Naive thymus-derived CD4-positive, alpha-beta T cell (primary cell): ENCODE results near the gene SSBP3. TPM values are rescaled to one million over a fixed set of nuclear protein-coding genes. Genes with fewer than 3 reads are reported as not detected.
"Not testable (repeated sequence)": the region's sequence is repeated elsewhere in the genome, so short reads cannot be mapped to it uniquely, and the experiment has no call there.

Experiments
- ATAC-seq: fragments of 150-1000 bp; cut with Tn5 transposase; 2 replicates; pipeline ENCODE4 v1.10.0; 2021; ENCODE audit warnings: mild to moderate bottlenecking, moderate library complexity
- CTCF ChIA-PET: fragments of 350-600 bp; sonication (Branson Sonifier 250); formaldehyde crosslinking; loops from one replicate; lab custom pipeline; 2021; ENCODE audit warnings: antibody characterized with exemption; lab: Charles Lee
- POLR2A ChIA-PET: fragments of 350-600 bp; sonication (Branson Sonifier 250); formaldehyde crosslinking; loops from one replicate; lab custom pipeline; 2021; ENCODE audit warnings: antibody characterized with exemption, inconsistent platforms; lab: Charles Lee
- DNase-seq, 9 donors: peaks; one replicate each; pipeline versions ENCODE4 v3.0.0 to v3.0.0-alpha.2; 2020 to 2022; ENCODE audit warnings: mixed read lengths in 1 of 9
- H3K27ac ChIP-seq: one replicate; pipeline ENCODE4 v1.7.0; 2013; ENCODE audit warnings: mild to moderate bottlenecking, low read depth, low read length, moderate library complexity
- H3K27me3 ChIP-seq, 2 donors: one replicate each; pipeline ENCODE4 v1.7.0; 2013; ENCODE audit warnings: low read length in 2 of 2, mild to moderate bottlenecking in 2 of 2, moderate library complexity in 2 of 2; ENCODE audit not compliant: control insufficient read depth in 2 of 2, insufficient read depth in 2 of 2
- H3K36me3 ChIP-seq, 3 experiments: 1 replicate in 2 of 3; 2 replicates in 1 of 3; pipeline ENCODE4 v1.7.0; 2013; ENCODE audit warnings: low read length in 3 of 3, mild to moderate bottlenecking in 3 of 3, moderate library complexity in 1 of 3; ENCODE audit not compliant: insufficient read depth in 3 of 3, control insufficient read depth in 2 of 3
- H3K4me1 ChIP-seq, 2 donors: one replicate each; pipeline ENCODE4 v1.7.0; 2013; ENCODE audit warnings: low read length in 2 of 2, mild to moderate bottlenecking in 2 of 2, moderate library complexity in 1 of 2; ENCODE audit not compliant: control insufficient read depth in 2 of 2, insufficient read depth in 2 of 2
- H3K4me3 ChIP-seq: 2 replicates; pipeline ENCODE4 v1.7.0; 2013; ENCODE audit warnings: mild to moderate bottlenecking, low read length
- H3K9me3 ChIP-seq, 3 experiments: 1 replicate in 2 of 3; 2 replicates in 1 of 3; pipeline ENCODE4 v1.7.0; 2013; ENCODE audit warnings: low read length in 3 of 3; ENCODE audit not compliant: control insufficient read depth in 2 of 3
- H3K27ac Mint-ChIP-seq, 9 donors: one replicate each; pipeline ENCODE4 v1.8.0; 2020 to 2022; ENCODE audit warnings: mixed read lengths in 9 of 9, mild to moderate bottlenecking in 8 of 9, moderate library complexity in 5 of 9, inconsistent platforms in 2 of 9
- H3K27me3 Mint-ChIP-seq, 5 donors: one replicate each; pipeline ENCODE4 v1.8.0; 2021 to 2022; ENCODE audit warnings: mixed read lengths in 5 of 5, mild to moderate bottlenecking in 1 of 5
- H3K36me3 Mint-ChIP-seq, 5 donors: one replicate each; pipeline ENCODE4 v1.8.0; 2020 to 2022; ENCODE audit warnings: mixed read lengths in 5 of 5, mild to moderate bottlenecking in 3 of 5, inconsistent platforms in 1 of 5
- H3K4me1 Mint-ChIP-seq, 7 donors: one replicate each; pipeline ENCODE4 v1.8.0; 2020 to 2022; ENCODE audit warnings: mixed read lengths in 7 of 7, mild to moderate bottlenecking in 3 of 7, inconsistent platforms in 1 of 7
- H3K4me3 Mint-ChIP-seq, 10 donors: one replicate each; pipeline ENCODE4 v1.8.0; 2020 to 2022; ENCODE audit warnings: mild to moderate bottlenecking in 10 of 10, mixed read lengths in 10 of 10, moderate library complexity in 6 of 10, inconsistent platforms in 2 of 10
- H3K9me3 Mint-ChIP-seq, 11 donors: one replicate each; pipeline ENCODE4 v1.8.0; 2020 to 2022; ENCODE audit warnings: mixed read lengths in 11 of 11, mild to moderate bottlenecking in 4 of 11, inconsistent platforms in 1 of 11, moderate library complexity in 1 of 11
- intact Hi-C, 2 donors: fragments of 100-400 bp; cut with micrococcal nuclease; formaldehyde crosslinking; loops; one replicate each; pipeline ENCODE4 v1.15.1; 2023
- polyA plus RNA-seq, 2 donors: library from polyadenylated mRNA; unstranded; fragments of 300-500 nt; fragmentation: Illumina TruSeq; gene quantifications; one replicate each; pipeline ENCODE4 v1.2.3, GENCODE V29; 2021
- total RNA-seq, 6 experiments: library from RNA in 5 of 6; stranded (reverse) in 5 of 6; gene quantifications; 1 replicate in 5 of 6; 2 replicates in 1 of 6; pipeline ENCODE4 v1.2.3 and lab custom pipeline; 2021 to 2026

The SSBP3 gene
- total and polyA plus RNA-seq, 7 experiments from 2014 or later: 19.4 to 124 (median 80.5) TPM

GRCh38 chr1:54347261-54347954 lies 58.8 kb downstream of the SSBP3 start:
- no peaks in the 10 kb centered on the region for H3K27me3 ChIP-seq
- H3K4me1 ChIP-seq: no peaks in the 10 kb centered on the region
- peaks cover 40 to 85% (median 76%) of the 10 kb centered on the region in 7 donors for H3K4me1 Mint-ChIP-seq
- no peak overlapping the region for H3K4me3 Mint-ChIP-seq
- CTCF ChIA-PET: no interaction called here
- ATAC-seq: no peak
- no peak overlapping the region for H3K27ac ChIP-seq
- no peak for DNase-seq
- H3K27me3 Mint-ChIP-seq: no peaks in the 10 kb centered on the region
- POLR2A ChIA-PET: no interaction called here
- peaks cover 0 to 1% (median 0%) of the 10 kb centered on the region in 11 donors for H3K9me3 Mint-ChIP-seq
- H3K36me3 ChIP-seq: peaks cover 0 to 4% (median 0%) of the 10 kb centered on the region in 3 experiments
- no peaks in the 10 kb centered on the region for H3K9me3 ChIP-seq
- no peak overlapping the region for H3K4me3 ChIP-seq
- intact Hi-C loops: no loop called here
- H3K27ac Mint-ChIP-seq: peak overlapping the region in 5 of 9 donors; percentile 37 to 66 (median 46)
- peaks cover 0 to 19% (median 1%) of the 10 kb centered on the region in 5 donors for H3K36me3 Mint-ChIP-seq

- DNase-seq, ATAC-seq, CTCF ChIA-PET, H3K9me3 Mint-ChIP-seq, H3K36me3 ChIP-seq, H3K27ac ChIP-seq, POLR2A ChIA-PET, H3K27me3 ChIP-seq, H3K9me3 ChIP-seq, intact Hi-C loops, H3K27me3 Mint-ChIP-seq, H3K4me3 ChIP-seq, H3K4me3 Mint-ChIP-seq, H3K4me1 ChIP-seq: not testable (repeated sequence)
- Mint-ChIP-seq H3K36me3 (peaks cover 0 to 26% (median 4%) of the 10 kb centered on the region in 5 donors), H3K27ac (peak overlapping the region in 2 of 9 donors; percentile 33 to 43), H3K4me1 (peaks cover 29 to 85% (median 72%) of the 10 kb centered on the region in 7 donors)
Observed at GRCh38 chr1:54345548-54345947, 60.6 kb downstream of the SSBP3 start.

GRCh38 chr1:54345116-54345515 lies 61.1 kb downstream of the SSBP3 start:
- ChIA-PET POLR2A (no interaction called here), CTCF (no interaction called here)
- Histone ChIP-seq H3K36me3 (peaks cover 0 to 5% (median 4%) of the 10 kb centered on the region in 3 experiments), H3K4me3 (no peak overlapping the region), H3K9me3 (no peaks in the 10 kb centered on the region), H3K4me1 (no peaks in the 10 kb centered on the region), H3K27me3 (no peaks in the 10 kb centered on the region), H3K27ac (no peak overlapping the region)
- Mint-ChIP-seq H3K4me3 (no peak overlapping the region), H3K27me3 (no peaks in the 10 kb centered on the region), H3K27ac (peak overlapping the region in 4 of 9 donors; percentile 13 to 62 (median 38)), H3K36me3 (peaks cover 0 to 26% (median 4%) of the 10 kb centered on the region in 5 donors), H3K9me3 (peaks cover 0 to 1% (median 0%) of the 10 kb centered on the region in 11 donors), H3K4me1 (peaks cover 24 to 85% (median 69%) of the 10 kb centered on the region in 7 donors)
- DNase-seq (no peak), ATAC-seq (no peak)
- intact Hi-C loops: no loop called here

- Histone ChIP-seq H3K4me1 (peaks cover 0 to 7% of the 10 kb centered on the region in 2 donors), H3K27ac (no peak overlapping the region), H3K9me3 (no peaks in the 10 kb centered on the region), H3K4me3 (no peak overlapping the region), H3K36me3 (peaks cover 0 to 5% (median 4%) of the 10 kb centered on the region in 3 experiments), H3K27me3 (no peaks in the 10 kb centered on the region)
- no peak for DNase-seq
- CTCF ChIA-PET: no interaction called here
- H3K36me3 Mint-ChIP-seq: peaks cover 3 to 22% (median 4%) of the 10 kb centered on the region in 5 donors
- no peak for ATAC-seq
- POLR2A ChIA-PET: interaction anchor here (1.1 kb wide), 1 partner anchor 55 kb away, joined by 3 read pairs; no protein-coding TSS in a partner anchor
- H3K27me3 Mint-ChIP-seq: no peaks in the 10 kb centered on the region
- peaks cover 20 to 86% (median 69%) of the 10 kb centered on the region in 7 donors for H3K4me1 Mint-ChIP-seq
- peak overlapping the region in 5 of 9 donors; percentile 32 to 76 (median 58) for H3K27ac Mint-ChIP-seq
- H3K9me3 Mint-ChIP-seq: peaks cover 0 to 1% (median 0%) of the 10 kb centered on the region in 11 donors
- intact Hi-C loops: no loop called here
- no peak overlapping the region for H3K4me3 Mint-ChIP-seq
Observed at GRCh38 chr1:54342742-54343687, 63.2 kb downstream of the SSBP3 start.

- POLR2A ChIA-PET: no interaction called here
- no peak overlapping the region for H3K4me3 Mint-ChIP-seq
Observed at GRCh38 chr1:54342288-54342687, 63.9 kb downstream of the SSBP3 start.

GRCh38 chr1:54341763-54342162 lies 64.4 kb downstream of the SSBP3 start:
- ATAC-seq: no peak
- POLR2A ChIA-PET: no interaction called here
- no peaks in the 10 kb centered on the region for H3K27me3 Mint-ChIP-seq

More at GRCh38 chr1:54342288-54342687, 63.9 kb downstream of the SSBP3 start:
- H3K36me3 ChIP-seq: peaks cover 0 to 5% (median 4%) of the 10 kb centered on the region in 3 experiments
- H3K4me1 ChIP-seq: peaks cover 0 to 8% of the 10 kb centered on the region in 2 donors
- no peak for DNase-seq
- H3K9me3 ChIP-seq: no peaks in the 10 kb centered on the region
- H3K27ac Mint-ChIP-seq: peak overlapping the region in 1 of 9 donors; percentile 27
- H3K36me3 Mint-ChIP-seq: peaks cover 3 to 22% (median 4%) of the 10 kb centered on the region in 5 donors
- CTCF ChIA-PET: no interaction called here
- no peaks in the 10 kb centered on the region for H3K27me3 ChIP-seq
- no peak overlapping the region for H3K4me3 ChIP-seq
- peaks cover 0 to 1% (median 0%) of the 10 kb centered on the region in 11 donors for H3K9me3 Mint-ChIP-seq
- no peaks in the 10 kb centered on the region for H3K27me3 Mint-ChIP-seq
- peaks cover 15 to 81% (median 64%) of the 10 kb centered on the region in 7 donors for H3K4me1 Mint-ChIP-seq
- no peak for ATAC-seq
- no peak overlapping the region for H3K27ac ChIP-seq
- intact Hi-C loops: no loop called here

More at GRCh38 chr1:54341763-54342162, 64.4 kb downstream of the SSBP3 start:
- H3K27me3 ChIP-seq: no peaks in the 10 kb centered on the region
- peak overlapping the region in 5 of 9 donors; percentile 27 to 57 (median 44) for H3K27ac Mint-ChIP-seq
- peaks cover 15 to 86% (median 64%) of the 10 kb centered on the region in 7 donors for H3K4me1 Mint-ChIP-seq
- H3K36me3 Mint-ChIP-seq: peaks cover 3 to 26% (median 4%) of the 10 kb centered on the region in 5 donors
- H3K36me3 ChIP-seq: peaks cover 0 to 5% (median 4%) of the 10 kb centered on the region in 3 experiments
- no peak overlapping the region for H3K4me3 ChIP-seq
- CTCF ChIA-PET: no interaction called here
- intact Hi-C loops: no loop called here
- no peak overlapping the region for H3K27ac ChIP-seq
- H3K9me3 ChIP-seq: no peaks in the 10 kb centered on the region
- H3K4me1 ChIP-seq: peaks cover 0 to 8% of the 10 kb centered on the region in 2 donors
- H3K4me3 Mint-ChIP-seq: peak overlapping the region in 1 of 10 donors; percentile 42
- H3K9me3 Mint-ChIP-seq: peaks cover 0 to 1% (median 0%) of the 10 kb centered on the region in 11 donors
- DNase-seq: no peak
